ENCODE results near the gene ITGAD. TPM values are rescaled to one million over a fixed set of nuclear protein-coding genes. Genes with fewer than 3 reads are reported as not detected.

ITGAD gene
- total and polyA plus RNA-seq, 2 of the 13 experiments (the other 11 are each of a cell fraction or from before 2014, with no cell fraction given): not detected

DNA sequence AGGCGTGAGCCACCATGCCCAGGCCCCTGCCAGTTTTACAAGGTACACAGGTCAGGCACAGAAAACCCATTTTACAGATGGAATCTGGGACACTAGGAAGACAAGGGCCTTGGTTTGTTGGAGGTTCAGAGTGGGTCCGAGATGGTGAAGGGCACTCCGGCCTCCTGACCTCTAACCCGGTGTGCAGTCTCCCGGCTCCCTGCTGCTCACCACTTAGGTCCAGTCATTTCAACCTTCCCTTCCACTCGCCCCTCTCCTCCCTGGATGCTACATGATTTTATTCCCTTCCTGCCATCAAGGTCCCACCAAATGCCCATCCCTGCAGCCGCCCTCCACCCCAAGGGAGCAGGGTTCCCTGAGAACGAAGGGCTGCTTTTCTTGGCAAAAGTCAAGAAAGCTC is 29.4 kb upstream of the ITGAD start:
- ChIA-PET POLR2A (no interaction called here), CTCF (ENCODE audit: low intra/inter-chr PET ratio, low total read pairs) (no interaction called here)
- no peak for FAIRE-seq
- Histone ChIP-seq H3K27ac (ENCODE audit: extremely low read length, insufficient read depth, low read length) (no peak overlapping the region), H3K4me2 (ENCODE audit: low read depth, low read length) (no peak overlapping the region), H3K4me3 (replicated peaks in 1 of 3; ENCODE audit: insufficient read depth in 1 of 3, low read depth in 2 of 3, low read length in 3 of 3) (no peak overlapping the region), H3K36me3 (replicated peaks in 1 of 2; ENCODE audit: control insufficient read depth in 1 of 2, insufficient read depth in 2 of 2, low read length in 2 of 2) (no peaks in the 10 kb centered on the region), H4K20me1 (ENCODE audit: insufficient read depth, low read length) (no peaks in the 10 kb centered on the region; the same call in 1 of the 2 replicates), H3K79me2 (ENCODE audit: insufficient read depth, low read length) (no peaks in the 10 kb centered on the region), H3K9ac (ENCODE audit: insufficient read depth, low read depth, low read length) (no peak overlapping the region), H3K9me3 (ENCODE audit: low read length) (no peaks in the 10 kb centered on the region), H3K27me3 (ENCODE audit: control insufficient read depth in 1 of 2, insufficient read depth in 2 of 2, low read length in 2 of 2) (peaks cover 0 to 39% of the 10 kb centered on the region in 2 experiments; a peak in 2 of 5 replicates), H3K4me1 (ENCODE audit: insufficient read depth, low read length) (no peaks in the 10 kb centered on the region), H2AFZ (ENCODE audit: low read length) (no peak overlapping the region)
- WGBS (ENCODE audit: low lambda C conversion rate): 25% methylated on average over 8 of the region's 8 CpGs
- in situ Hi-C loops (cut with HindIII; ENCODE audit: extremely low pct_ligation_motif_present, low pct_unique_long_range_greater_than_20kb) (no loop called here), intact Hi-C loops (cut with micrococcal nuclease; ENCODE audit: unreplicated experiment) (no loop called here)
- ATAC-seq: no peak
- DNase-seq (ENCODE audit: low spot score): no peak
- BruUV-seq (replicated peaks): no TSS peak
- no peak for TF ChIP-seq SPEN (CRISPR knock-in tag; IDR thresholded peaks at IDR 0.05; ENCODE audit: low read depth)
- TF ChIP-seq, protein P1, sequence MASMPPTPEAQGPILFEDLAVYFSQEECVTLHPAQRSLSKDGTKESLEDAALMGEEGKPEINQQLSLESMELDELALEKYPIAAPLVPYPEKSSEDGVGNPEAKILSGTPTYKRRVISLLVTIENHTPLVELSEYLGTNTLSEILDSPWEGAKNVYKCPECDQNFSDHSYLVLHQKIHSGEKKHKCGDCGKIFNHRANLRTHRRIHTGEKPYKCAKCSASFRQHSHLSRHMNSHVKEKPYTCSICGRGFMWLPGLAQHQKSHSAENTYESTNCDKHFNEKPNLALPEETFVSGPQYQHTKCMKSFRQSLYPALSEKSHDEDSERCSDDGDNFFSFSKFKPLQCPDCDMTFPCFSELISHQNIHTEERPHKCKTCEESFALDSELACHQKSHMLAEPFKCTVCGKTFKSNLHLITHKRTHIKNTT (CRISPR knock-in tag; IDR thresholded peaks at IDR 0.05): no peak
- no peak for TF ChIP-seq MED1 (CRISPR knock-in tag; IDR thresholded peaks at IDR 0.05)
- TF ChIP-seq ZNF7 (CRISPR knock-in tag; IDR thresholded peaks at IDR 0.05): no peak
- no peak for TF ChIP-seq DMAP1 (CRISPR knock-in tag; IDR thresholded peaks at IDR 0.05)
- no peak for TF ChIP-seq KLF6 (CRISPR knock-in tag; IDR thresholded peaks at IDR 0.05)
- TF ChIP-seq TGIF2 (CRISPR knock-in tag; IDR thresholded peaks at IDR 0.05): no peak
- no peak for TF ChIP-seq RBFOX2 (IDR thresholded peaks at IDR 0.05; ENCODE audit: low read depth, low read length)
- no peak for TF ChIP-seq ZNF367 (CRISPR knock-in tag; IDR thresholded peaks at IDR 0.05; ENCODE audit: borderline replicate concordance)
- TF ChIP-seq ZNF619 (CRISPR knock-in tag; IDR thresholded peaks at IDR 0.05): no peak
- TF ChIP-seq AGO1 (IDR thresholded peaks at IDR 0.05; ENCODE audit: low read depth, low read length, poor library complexity, severe bottlenecking): no peak
- TF ChIP-seq, protein P2, sequence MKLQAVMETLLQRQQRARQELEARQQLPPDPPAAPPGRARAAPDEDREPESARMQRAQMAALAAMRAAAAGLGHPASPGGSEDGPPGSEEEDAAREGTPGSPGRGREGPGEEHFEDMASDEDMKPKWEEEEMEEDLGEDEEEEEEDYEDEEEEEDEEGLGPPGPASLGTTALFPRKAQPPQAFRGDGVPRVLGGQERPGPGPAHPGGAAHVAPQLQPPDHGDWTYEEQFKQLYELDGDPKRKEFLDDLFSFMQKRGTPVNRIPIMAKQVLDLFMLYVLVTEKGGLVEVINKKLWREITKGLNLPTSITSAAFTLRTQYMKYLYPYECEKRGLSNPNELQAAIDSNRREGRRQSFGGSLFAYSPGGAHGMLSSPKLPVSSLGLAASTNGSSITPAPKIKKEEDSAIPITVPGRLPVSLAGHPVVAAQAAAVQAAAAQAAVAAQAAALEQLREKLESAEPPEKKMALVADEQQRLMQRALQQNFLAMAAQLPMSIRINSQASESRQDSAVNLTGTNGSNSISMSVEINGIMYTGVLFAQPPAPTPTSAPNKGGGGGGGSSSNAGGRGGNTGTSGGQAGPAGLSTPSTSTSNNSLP (IDR thresholded peaks at IDR 0.05; ENCODE audit: low read depth, low read length): no peak
- TF ChIP-seq FOSL1 (CRISPR knock-in tag; IDR thresholded peaks at IDR 0.05; ENCODE audit: borderline replicate concordance): no peak
- no peak for TF ChIP-seq DNMT1 (CRISPR knock-in tag; IDR thresholded peaks at IDR 0.05)
- TF ChIP-seq DR1 (CRISPR knock-in tag; IDR thresholded peaks at IDR 0.05): no peak
- TF ChIP-seq, protein P3, sequence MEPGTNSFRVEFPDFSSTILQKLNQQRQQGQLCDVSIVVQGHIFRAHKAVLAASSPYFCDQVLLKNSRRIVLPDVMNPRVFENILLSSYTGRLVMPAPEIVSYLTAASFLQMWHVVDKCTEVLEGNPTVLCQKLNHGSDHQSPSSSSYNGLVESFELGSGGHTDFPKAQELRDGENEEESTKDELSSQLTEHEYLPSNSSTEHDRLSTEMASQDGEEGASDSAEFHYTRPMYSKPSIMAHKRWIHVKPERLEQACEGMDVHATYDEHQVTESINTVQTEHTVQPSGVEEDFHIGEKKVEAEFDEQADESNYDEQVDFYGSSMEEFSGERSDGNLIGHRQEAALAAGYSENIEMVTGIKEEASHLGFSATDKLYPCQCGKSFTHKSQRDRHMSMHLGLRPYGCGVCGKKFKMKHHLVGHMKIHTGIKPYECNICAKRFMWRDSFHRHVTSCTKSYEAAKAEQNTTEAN (CRISPR knock-in tag; conservative IDR thresholded peaks at IDR 0.05): no peak
- TF ChIP-seq NFKB2 (CRISPR knock-in tag; IDR thresholded peaks at IDR 0.05; ENCODE audit: borderline replicate concordance): no peak
- no peak for TF ChIP-seq HNRNPH1 (optimal IDR thresholded peaks at IDR 0.05; ENCODE audit: low read depth, low read length)
- TF ChIP-seq MBNL3 (CRISPR knock-in tag; conservative IDR thresholded peaks at IDR 0.05): no peak

All from HepG2 (cell line).